ENCODE data around the gene ANO9.

- TF ChIP-seq CTCF (IDR thresholded peaks at IDR 0.05) = no peak
- no peak for TF ChIP-seq POLR2AphosphoS5 (IDR thresholded peaks at IDR 0.05)
- no peak for TF ChIP-seq EP300 (IDR thresholded peaks at IDR 0.05)
Observed at GRCh38 chr11:451738-452137, 9.9 kb upstream of the ANO9 start.

Measured in esophagus muscularis mucosa (tissue), 4 donors.